ENCODE data around the gene PGLYRP1.

DNA sequence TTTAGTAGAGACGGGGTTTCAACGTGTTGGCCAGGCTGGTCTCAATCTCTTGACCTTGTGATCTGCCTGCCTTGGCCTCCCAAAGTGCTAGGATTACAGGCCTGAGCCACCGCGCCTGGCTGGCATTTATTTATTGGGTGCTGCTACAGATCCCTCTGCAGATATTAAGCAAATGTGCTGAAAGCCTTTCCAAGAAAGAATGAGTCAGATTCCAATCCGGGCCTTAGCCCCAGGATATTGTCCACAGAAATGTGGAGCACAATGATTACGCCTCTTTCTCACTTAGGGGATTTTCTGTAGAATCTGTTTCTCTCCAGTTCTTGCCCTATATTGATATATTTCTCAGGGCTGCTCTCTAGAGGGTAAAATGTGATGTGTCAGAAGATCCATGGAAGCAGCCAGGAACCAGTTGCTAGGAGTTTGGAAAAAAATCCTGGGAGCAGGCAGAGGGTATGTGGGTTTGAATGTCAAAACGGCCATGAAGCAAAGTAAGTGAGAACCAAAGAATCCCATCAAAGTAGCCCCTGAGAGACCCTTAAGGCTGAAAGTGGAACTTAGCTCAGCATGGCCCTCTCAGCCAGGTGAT, 42.7 kb upstream of the PGLYRP1 start:
- TF ChIP-seq, protein P1, sequence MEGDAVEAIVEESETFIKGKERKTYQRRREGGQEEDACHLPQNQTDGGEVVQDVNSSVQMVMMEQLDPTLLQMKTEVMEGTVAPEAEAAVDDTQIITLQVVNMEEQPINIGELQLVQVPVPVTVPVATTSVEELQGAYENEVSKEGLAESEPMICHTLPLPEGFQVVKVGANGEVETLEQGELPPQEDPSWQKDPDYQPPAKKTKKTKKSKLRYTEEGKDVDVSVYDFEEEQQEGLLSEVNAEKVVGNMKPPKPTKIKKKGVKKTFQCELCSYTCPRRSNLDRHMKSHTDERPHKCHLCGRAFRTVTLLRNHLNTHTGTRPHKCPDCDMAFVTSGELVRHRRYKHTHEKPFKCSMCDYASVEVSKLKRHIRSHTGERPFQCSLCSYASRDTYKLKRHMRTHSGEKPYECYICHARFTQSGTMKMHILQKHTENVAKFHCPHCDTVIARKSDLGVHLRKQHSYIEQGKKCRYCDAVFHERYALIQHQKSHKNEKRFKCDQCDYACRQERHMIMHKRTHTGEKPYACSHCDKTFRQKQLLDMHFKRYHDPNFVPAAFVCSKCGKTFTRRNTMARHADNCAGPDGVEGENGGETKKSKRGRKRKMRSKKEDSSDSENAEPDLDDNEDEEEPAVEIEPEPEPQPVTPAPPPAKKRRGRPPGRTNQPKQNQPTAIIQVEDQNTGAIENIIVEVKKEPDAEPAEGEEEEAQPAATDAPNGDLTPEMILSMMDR (IDR thresholded peaks at IDR 0.05; ENCODE audit: low read depth, low read length): no peak
- no peak for TF ChIP-seq POLR2A (IDR thresholded peaks at IDR 0.05; ENCODE audit: extremely low read depth, insufficient read length)
